ENCODE measurements around the gene NPHP4. TPM values are rescaled to one million over a fixed set of nuclear protein-coding genes. Genes with fewer than 3 reads are reported as not detected.

Gene NPHP4
- total RNA-seq, 1 experiment from 2014 or later = 18.8 TPM

GRCh38 chr1:5962265-5963105 lies 29.7 kb downstream of the NPHP4 start:
- no peak for ATAC-seq
- Histone ChIP-seq H3K36me3 (ENCODE audit: low read depth, low read length) (peaks cover 35% of the 10 kb centered on the region), H3K9me3 (ENCODE audit: low read length) (no peaks in the 10 kb centered on the region), H3K9ac (ENCODE audit: low read length) (no peak overlapping the region), H2AFZ (ENCODE audit: low read length) (no peak overlapping the region), H3K4me1 (ENCODE audit: insufficient read depth, low read length) (no peaks in the 10 kb centered on the region), H3K9me2 (replicated peaks; ENCODE audit: low read length) (no peaks in the 10 kb centered on the region), H3K27me3 (ENCODE audit: low read length) (no peaks in the 10 kb centered on the region), H3F3A (ENCODE audit: low read length, unreplicated experiment) (no peaks in the 10 kb centered on the region), H3K79me2 (ENCODE audit: low read length) (no peaks in the 10 kb centered on the region), H3K27ac (ENCODE audit: low read length) (no peak overlapping the region), H3K4me3 (ENCODE audit: low read length) (no peak overlapping the region), H4K20me1 (ENCODE audit: low read length) (no peaks in the 10 kb centered on the region), H3K4me2 (ENCODE audit: low read length) (no peak overlapping the region)
- CTCF ChIA-PET = no interaction called here
- intact Hi-C loops (cut with micrococcal nuclease) = no loop called here
- BruUV-seq (replicated peaks) = no TSS peak
- POLR2A ChIA-PET (ENCODE audit: unreplicated experiment) = no interaction called here
- TF ChIP-seq CTCF (conservative IDR thresholded peaks at IDR 0.05; ENCODE audit: low read depth, low read length) (no peak), EZH2 (IDR thresholded peaks at IDR 0.05; ENCODE audit: low read length, unreplicated experiment) (no peak), EZH2phosphoT487 (IDR thresholded peaks at IDR 0.05; ENCODE audit: borderline replicate concordance, low read length) (no peak)
- no peak for DNase-seq

- no peak overlapping the region for H2AFZ ChIP-seq (ENCODE audit: low read length)
- no peak for ATAC-seq
- H3K9me3 ChIP-seq (ENCODE audit: low read length) = no peaks in the 10 kb centered on the region
- TF ChIP-seq CTCF (conservative IDR thresholded peaks at IDR 0.05; ENCODE audit: low read depth, low read length) (no peak), EZH2phosphoT487 (IDR thresholded peaks at IDR 0.05; ENCODE audit: borderline replicate concordance, low read length) (no peak)
- peaks cover 34% of the 10 kb centered on the region for H3K36me3 ChIP-seq (ENCODE audit: low read depth, low read length)
- no peaks in the 10 kb centered on the region for H3K79me2 ChIP-seq (ENCODE audit: low read length)
- H3K27ac ChIP-seq (ENCODE audit: low read length) = no peak overlapping the region
- H3K4me3 ChIP-seq (ENCODE audit: low read length) = no peak overlapping the region
- BruUV-seq (replicated peaks) = no TSS peak
- H4K20me1 ChIP-seq (ENCODE audit: low read length) = no peaks in the 10 kb centered on the region
- intact Hi-C loops (cut with micrococcal nuclease) = no loop called here
- H3F3A ChIP-seq (ENCODE audit: low read length, unreplicated experiment) = no peaks in the 10 kb centered on the region
- ChIA-PET POLR2A (ENCODE audit: unreplicated experiment) (no interaction called here), CTCF (no interaction called here)
- DNase-seq = no peak
- H3K9ac ChIP-seq (ENCODE audit: low read length) = no peak overlapping the region
- no peaks in the 10 kb centered on the region for H3K4me1 ChIP-seq (ENCODE audit: insufficient read depth, low read length)
- no peaks in the 10 kb centered on the region for H3K9me2 ChIP-seq (replicated peaks; ENCODE audit: low read length)
- no peaks in the 10 kb centered on the region for H3K27me3 ChIP-seq (ENCODE audit: low read length)
- no peak overlapping the region for H3K4me2 ChIP-seq (ENCODE audit: low read length)
These were observed 30.6 kb downstream of the NPHP4 start for GRCh38 chr1:5961601-5962000.

- Histone ChIP-seq H3K4me1 (ENCODE audit: insufficient read depth, low read length) (no peaks in the 10 kb centered on the region), H2AFZ (ENCODE audit: low read length) (no peak overlapping the region), H3K9me2 (replicated peaks; ENCODE audit: low read length) (no peaks in the 10 kb centered on the region), H3K9me3 (ENCODE audit: low read length) (no peaks in the 10 kb centered on the region), H3K4me3 (ENCODE audit: low read length) (no peak overlapping the region), H3K36me3 (ENCODE audit: low read depth, low read length) (peaks cover 38% of the 10 kb centered on the region), H4K20me1 (ENCODE audit: low read length) (no peaks in the 10 kb centered on the region), H3F3A (ENCODE audit: low read length, unreplicated experiment) (no peaks in the 10 kb centered on the region), H3K27me3 (ENCODE audit: low read length) (no peaks in the 10 kb centered on the region), H3K79me2 (ENCODE audit: low read length) (no peaks in the 10 kb centered on the region), H3K4me2 (ENCODE audit: low read length) (no peak overlapping the region), H3K9ac (ENCODE audit: low read length) (no peak overlapping the region), H3K27ac (ENCODE audit: low read length) (no peak overlapping the region)
- ChIA-PET CTCF (no interaction called here), POLR2A (ENCODE audit: unreplicated experiment) (no interaction called here)
- no peak for DNase-seq
- no peak for ATAC-seq
- intact Hi-C loops (cut with micrococcal nuclease) = no loop called here
- BruUV-seq (replicated peaks) = no TSS peak
- TF ChIP-seq EZH2phosphoT487 (IDR thresholded peaks at IDR 0.05; ENCODE audit: borderline replicate concordance, low read length) = no peak
- TF ChIP-seq EZH2 (IDR thresholded peaks at IDR 0.05; ENCODE audit: low read length, unreplicated experiment) = no peak
- no peak for TF ChIP-seq CTCF (conservative IDR thresholded peaks at IDR 0.05; ENCODE audit: low read depth, low read length)
These were observed 31.9 kb downstream of the NPHP4 start for GRCh38 chr1:5960336-5960735.
